Loucy (cell line): ENCODE results near the gene GPC1.

ENCODE experiments used
- H2AFZ ChIP-seq: fragments of 200-600 bp; sonication (generic); 2 replicates; pipeline ENCODE4 v1.6.0; 2016; ENCODE audit warnings: antibody characterized with exemption, mild to moderate bottlenecking, low read length, moderate library complexity
- H3F3A ChIP-seq: fragments of 200-600 bp; 2 replicates; pipeline ENCODE4 v1.6.0; 2016; ENCODE audit warnings: antibody characterized with exemption, low read depth, mild to moderate bottlenecking
- H3K27me3 ChIP-seq: fragments of 200-600 bp; sonication (generic); 2 replicates; pipeline ENCODE4 v1.6.1; 2014; ENCODE audit warnings: low read length, mild to moderate bottlenecking; ENCODE audit not compliant: insufficient read depth, poor library complexity, severe bottlenecking
- H3K36me3 ChIP-seq: fragments of 200-600 bp; sonication (generic); 2 replicates; pipeline ENCODE4 v1.6.1; 2016; ENCODE audit warnings: low read length; ENCODE audit not compliant: insufficient read depth
- H3K4me1 ChIP-seq: fragments of 200-600 bp; sonication (generic); 2 replicates; pipeline ENCODE4 v1.5.1; 2014; ENCODE audit warnings: low read length, mild to moderate bottlenecking; ENCODE audit not compliant: insufficient read depth, poor library complexity, severe bottlenecking
- H3K4me2 ChIP-seq: fragments of 200-600 bp; sonication (generic); 2 replicates; pipeline ENCODE4 v1.6.0; 2014; ENCODE audit warnings: antibody characterized with exemption, low read length, low read depth, mild to moderate bottlenecking; ENCODE audit not compliant: poor library complexity, severe bottlenecking
- H3K4me3 ChIP-seq: fragments of 200-600 bp; sonication (generic); 2 replicates; pipeline ENCODE4 v1.5.1; 2014; ENCODE audit warnings: low read length, mild to moderate bottlenecking, mixed read lengths; ENCODE audit not compliant: poor library complexity, severe bottlenecking
- H3K79me2 ChIP-seq: fragments of 200-600 bp; sonication (generic); 2 replicates; pipeline ENCODE4 v1.6.1; 2014; ENCODE audit warnings: low read length; ENCODE audit not compliant: insufficient read depth
- H3K9ac ChIP-seq: fragments of 200-600 bp; sonication (generic); 2 replicates; pipeline ENCODE4 v1.6.0; 2014; ENCODE audit warnings: mild to moderate bottlenecking, low read depth, low read length, moderate library complexity; ENCODE audit not compliant: poor library complexity, severe bottlenecking
- H3K9me2 ChIP-seq: fragments of 200-600 bp; sonication (generic); replicated peaks from 2 replicates; pipeline ENCODE4 v1.6.1; 2016; ENCODE audit warnings: low read depth, low read length, mixed read lengths
- H3K9me3 ChIP-seq: fragments of 200-600 bp; sonication (generic); 2 replicates; pipeline ENCODE4 v1.6.1; 2014; ENCODE audit warnings: mild to moderate bottlenecking, antibody characterized with exemption, low read length, low read depth; ENCODE audit not compliant: insufficient read depth
- H4K20me1 ChIP-seq: fragments of 200-600 bp; sonication (generic); 2 replicates; pipeline ENCODE4 v1.6.0; 2014; ENCODE audit warnings: antibody characterized with exemption, low read length, mild to moderate bottlenecking; ENCODE audit not compliant: insufficient read depth, poor library complexity, severe bottlenecking
- EZH2phosphoT487 ChIP-seq: fragments of 200-600 bp; IDR thresholded peaks from 2 replicates; pipeline ENCODE4 v1.6.1; 2018; ENCODE audit warnings: antibody characterized with exemption, mild to moderate bottlenecking, moderate library complexity, borderline replicate concordance
- TF ChIP-seq, protein P1 (sequence below): fragments of 200-600 bp; sonication (generic); conservative IDR thresholded peaks from 2 replicates; pipeline ENCODE4 v1.5.1; 2014; ENCODE audit warnings: mild to moderate bottlenecking, antibody characterized with exemption, low read length

The GPC1 gene

GRCh38 chr2:240465765-240466578 is 30.5 kb downstream of the GPC1 start:
- H3K4me2 ChIP-seq, result no peak overlapping the region
- no peaks in the 10 kb centered on the region for H3K79me2 ChIP-seq
- H3K9ac ChIP-seq, result no peak overlapping the region
- H3K27me3 ChIP-seq, result no peaks in the 10 kb centered on the region
- no peaks in the 10 kb centered on the region for H3K4me1 ChIP-seq
- peaks cover 11% of the 10 kb centered on the region; the same call in 1 of the 2 replicates for H3K36me3 ChIP-seq
- TF ChIP-seq, protein P1, sequence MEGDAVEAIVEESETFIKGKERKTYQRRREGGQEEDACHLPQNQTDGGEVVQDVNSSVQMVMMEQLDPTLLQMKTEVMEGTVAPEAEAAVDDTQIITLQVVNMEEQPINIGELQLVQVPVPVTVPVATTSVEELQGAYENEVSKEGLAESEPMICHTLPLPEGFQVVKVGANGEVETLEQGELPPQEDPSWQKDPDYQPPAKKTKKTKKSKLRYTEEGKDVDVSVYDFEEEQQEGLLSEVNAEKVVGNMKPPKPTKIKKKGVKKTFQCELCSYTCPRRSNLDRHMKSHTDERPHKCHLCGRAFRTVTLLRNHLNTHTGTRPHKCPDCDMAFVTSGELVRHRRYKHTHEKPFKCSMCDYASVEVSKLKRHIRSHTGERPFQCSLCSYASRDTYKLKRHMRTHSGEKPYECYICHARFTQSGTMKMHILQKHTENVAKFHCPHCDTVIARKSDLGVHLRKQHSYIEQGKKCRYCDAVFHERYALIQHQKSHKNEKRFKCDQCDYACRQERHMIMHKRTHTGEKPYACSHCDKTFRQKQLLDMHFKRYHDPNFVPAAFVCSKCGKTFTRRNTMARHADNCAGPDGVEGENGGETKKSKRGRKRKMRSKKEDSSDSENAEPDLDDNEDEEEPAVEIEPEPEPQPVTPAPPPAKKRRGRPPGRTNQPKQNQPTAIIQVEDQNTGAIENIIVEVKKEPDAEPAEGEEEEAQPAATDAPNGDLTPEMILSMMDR, result no peak
- no peak for TF ChIP-seq EZH2phosphoT487
- H2AFZ ChIP-seq, result no peak overlapping the region
- no peaks in the 10 kb centered on the region for H4K20me1 ChIP-seq
- H3K4me3 ChIP-seq, result no peak overlapping the region
- H3F3A ChIP-seq, result no peaks in the 10 kb centered on the region
- no peaks in the 10 kb centered on the region for H3K9me3 ChIP-seq
- H3K9me2 ChIP-seq, result no peaks in the 10 kb centered on the region

- Histone ChIP-seq H4K20me1 (no peaks in the 10 kb centered on the region), H3K9me3 (no peaks in the 10 kb centered on the region), H3K27me3 (no peaks in the 10 kb centered on the region), H3F3A (no peaks in the 10 kb centered on the region), H3K4me2 (no peak overlapping the region), H2AFZ (no peak overlapping the region), H3K79me2 (no peaks in the 10 kb centered on the region), H3K4me3 (no peak overlapping the region), H3K9ac (no peak overlapping the region), H3K36me3 (peaks cover 11% of the 10 kb centered on the region; the same call in 1 of the 2 replicates), H3K9me2 (no peaks in the 10 kb centered on the region), H3K4me1 (no peaks in the 10 kb centered on the region)
- no peak for TF ChIP-seq EZH2phosphoT487
- TF ChIP-seq, protein P1, result no peak
Measured at GRCh38 chr2:240466579-240467148, 31.2 kb downstream of the GPC1 start.

DNA sequence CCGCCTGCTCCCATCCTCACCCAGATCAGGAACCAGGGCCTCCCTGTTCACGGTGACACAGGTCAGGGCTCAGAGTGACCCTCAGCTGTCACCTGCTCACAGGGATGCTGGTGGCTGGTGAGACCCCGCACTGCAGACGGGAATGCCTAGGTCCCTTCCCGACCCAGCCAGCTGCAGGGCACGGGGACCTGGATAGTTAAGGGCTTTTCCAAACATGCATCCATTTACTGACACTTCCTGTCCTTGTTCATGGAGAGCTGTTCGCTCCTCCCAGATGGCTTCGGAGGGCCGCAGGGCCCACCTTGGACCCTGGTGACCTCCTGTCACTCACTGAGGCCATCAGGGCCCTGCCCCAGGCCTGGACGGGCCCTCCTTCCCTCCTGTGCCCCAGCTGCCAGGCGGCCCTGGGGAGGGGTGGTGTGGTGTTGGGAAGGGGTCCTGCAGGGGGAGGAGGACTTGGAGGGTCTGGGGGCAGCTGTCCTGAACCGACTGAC is 31.7 kb downstream of the GPC1 start:
- Histone ChIP-seq H3K9me2 (no peaks in the 10 kb centered on the region), H3K79me2 (no peaks in the 10 kb centered on the region), H3F3A (no peaks in the 10 kb centered on the region), H3K27me3 (no peaks in the 10 kb centered on the region), H2AFZ (no peak overlapping the region), H4K20me1 (no peaks in the 10 kb centered on the region), H3K36me3 (peaks cover 11% of the 10 kb centered on the region; the same call in 1 of the 2 replicates), H3K9me3 (no peaks in the 10 kb centered on the region), H3K4me1 (no peaks in the 10 kb centered on the region), H3K4me3 (no peak overlapping the region), H3K4me2 (no peak overlapping the region), H3K9ac (no peak overlapping the region)
- TF ChIP-seq EZH2phosphoT487, result no peak
- TF ChIP-seq, protein P1, result no peak
